HepG2 (cell line): ENCODE results near the gene NLRP5. TPM values are rescaled to one million over a fixed set of nuclear protein-coding genes. Genes with fewer than 3 reads are reported as not detected.
A peak's percentile ranks its signal among the peaks of the same experiment; 100 is the strongest.

ENCODE experiments used
- AKAP8 ChIP-seq: sonication (generic); formaldehyde crosslinking; IDR thresholded peaks from 2 replicates; pipeline ENCODE4 v1.5.1; 2020; ENCODE audit warnings: mild to moderate bottlenecking, missing genetic modification reagents
- CEBPG ChIP-seq: IDR thresholded peaks from 2 replicates; pipeline ENCODE4 v1.6.1; 2016
- DMTF1 ChIP-seq: sonication (generic); formaldehyde crosslinking; IDR thresholded peaks from 2 replicates; pipeline ENCODE4 v1.4.0; 2020; ENCODE audit warnings: mild to moderate bottlenecking, missing genetic modification reagents
- FOXM1 ChIP-seq: sonication (generic); formaldehyde crosslinking; IDR thresholded peaks from 2 replicates; pipeline ENCODE4 v1.5.0; 2020; ENCODE audit warnings: missing genetic modification reagents
- GATAD2A ChIP-seq: IDR thresholded peaks from 2 replicates; pipeline ENCODE4 v1.6.1; 2016
- HIC2 ChIP-seq: sonication (generic); formaldehyde crosslinking; IDR thresholded peaks from 2 replicates; pipeline ENCODE4 v1.9.0; 2022; ENCODE audit warnings: low read depth, missing genetic modification reagents
- KDM2A ChIP-seq: sonication (generic); formaldehyde crosslinking; IDR thresholded peaks from 2 replicates; pipeline ENCODE4 v1.4.0; 2020; ENCODE audit warnings: low read depth, missing genetic modification reagents, borderline replicate concordance
- NPAS2 ChIP-seq: sonication (generic); formaldehyde crosslinking; IDR thresholded peaks from 2 replicates; pipeline ENCODE4 v1.8.0; 2022; ENCODE audit warnings: mild to moderate bottlenecking, missing genetic modification reagents, borderline replicate concordance
- ZBTB14 ChIP-seq: sonication (generic); formaldehyde crosslinking; IDR thresholded peaks from 2 replicates; pipeline ENCODE4 v1.4.0; 2020; ENCODE audit warnings: missing genetic modification reagents
- ZKSCAN1 ChIP-seq: fragments of 150-350 bp; IDR thresholded peaks from 2 replicates; pipeline ENCODE4 v1.6.1; 2014; ENCODE audit warnings: low read length
- ZNF543 ChIP-seq: sonication (generic); formaldehyde crosslinking; IDR thresholded peaks from 2 replicates; pipeline ENCODE4 v1.4.0; 2020; ENCODE audit warnings: mild to moderate bottlenecking, missing genetic modification reagents
- ZNF761 ChIP-seq: sonication (generic); formaldehyde crosslinking; conservative IDR thresholded peaks from 2 replicates; pipeline ENCODE4 v1.4.0; 2020; ENCODE audit warnings: mild to moderate bottlenecking, missing genetic modification reagents
- polyA plus RNA-seq, 8 experiments: library from polyadenylated mRNA; depleted of rRNA in 3 of 8; stranded (reverse) in 7 of 8; unstranded in 1 of 8; fragments of >200 nt; fragmentation: Illumina TruSeq in 4 of 8; extraction: Trizol in 4 of 8; gene quantifications; 2 replicates each; pipeline versions ENCODE4 v1.2.1 to v1.2.3, GENCODE V29; 2011 to 2016; ENCODE audit warnings: low read depth in 4 of 8, missing spikeins in 1 of 8, mixed read lengths in 1 of 8; ENCODE audit not compliant: insufficient read depth in 1 of 8
- total RNA-seq, 5 experiments: library from RNA; depleted of rRNA; stranded (reverse); fragments of >200 nt; fragmentation: Illumina TruSeq; extraction: Trizol; gene quantifications; 2 replicates each; pipeline ENCODE4 v1.2.3, GENCODE V29; 2016; ENCODE audit warnings: low read depth in 1 of 5
- TF ChIP-seq, protein P1 (sequence below): sonication (generic); formaldehyde crosslinking; IDR thresholded peaks from 2 replicates; pipeline ENCODE4 v1.4.0; 2020; ENCODE audit warnings: missing genetic modification reagents
- TF ChIP-seq, protein P2 (sequence below): sonication (generic); formaldehyde crosslinking; IDR thresholded peaks from 2 replicates; pipeline ENCODE4 v1.4.0; 2020; ENCODE audit warnings: mild to moderate bottlenecking, missing genetic modification reagents

NLRP5 gene
- total and polyA plus RNA-seq, 2 of the 13 experiments (the other 11 are each of a cell fraction or from before 2014, with no cell fraction given), result not detected

DNA sequence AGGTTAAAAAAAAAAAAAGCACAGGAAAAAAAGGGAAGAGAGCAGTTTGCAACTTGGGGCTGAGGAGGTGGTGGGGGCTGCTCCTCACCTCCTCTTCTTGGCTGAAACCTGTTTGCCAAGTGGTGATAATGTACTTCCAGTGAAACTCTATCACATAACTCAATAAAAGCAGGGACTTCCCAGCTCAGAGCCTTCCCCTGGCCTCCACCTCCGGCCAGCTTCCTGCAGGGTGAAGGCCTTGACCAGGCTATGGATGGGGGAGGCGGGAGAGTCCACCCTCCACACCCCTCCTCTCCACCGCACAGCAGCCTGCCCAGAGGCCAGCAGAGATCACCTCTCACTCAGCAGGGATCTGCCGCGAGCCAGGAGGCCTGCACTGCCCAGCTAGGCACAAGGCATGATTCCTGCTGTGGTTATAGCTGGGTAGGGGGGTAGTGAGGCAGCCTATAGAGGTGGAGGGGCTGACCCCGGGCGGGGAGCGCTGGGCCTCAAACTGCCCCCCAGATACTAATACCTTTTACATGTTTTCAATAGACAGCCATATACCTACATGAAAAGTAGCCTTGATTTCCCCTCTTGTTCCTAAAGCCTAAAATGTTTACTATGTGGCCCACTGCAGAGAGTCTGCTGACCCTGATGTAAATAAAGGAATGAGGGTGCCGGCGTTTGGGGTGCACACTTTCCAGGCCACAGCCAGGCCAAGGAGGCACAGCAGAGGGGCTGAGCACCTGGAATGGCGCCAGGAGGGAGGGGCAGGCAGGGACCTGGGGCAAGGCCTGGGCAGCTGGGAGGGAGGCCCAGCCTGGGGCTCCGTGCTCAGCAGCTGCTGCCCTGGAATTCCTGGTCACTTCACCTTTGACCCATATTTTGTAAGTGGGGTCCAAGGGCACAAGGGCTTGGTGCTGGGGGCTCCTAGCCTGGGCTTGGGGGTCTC is 124.2 kb downstream of the NLRP5 start (continued):
- TF ChIP-seq, protein P1, sequence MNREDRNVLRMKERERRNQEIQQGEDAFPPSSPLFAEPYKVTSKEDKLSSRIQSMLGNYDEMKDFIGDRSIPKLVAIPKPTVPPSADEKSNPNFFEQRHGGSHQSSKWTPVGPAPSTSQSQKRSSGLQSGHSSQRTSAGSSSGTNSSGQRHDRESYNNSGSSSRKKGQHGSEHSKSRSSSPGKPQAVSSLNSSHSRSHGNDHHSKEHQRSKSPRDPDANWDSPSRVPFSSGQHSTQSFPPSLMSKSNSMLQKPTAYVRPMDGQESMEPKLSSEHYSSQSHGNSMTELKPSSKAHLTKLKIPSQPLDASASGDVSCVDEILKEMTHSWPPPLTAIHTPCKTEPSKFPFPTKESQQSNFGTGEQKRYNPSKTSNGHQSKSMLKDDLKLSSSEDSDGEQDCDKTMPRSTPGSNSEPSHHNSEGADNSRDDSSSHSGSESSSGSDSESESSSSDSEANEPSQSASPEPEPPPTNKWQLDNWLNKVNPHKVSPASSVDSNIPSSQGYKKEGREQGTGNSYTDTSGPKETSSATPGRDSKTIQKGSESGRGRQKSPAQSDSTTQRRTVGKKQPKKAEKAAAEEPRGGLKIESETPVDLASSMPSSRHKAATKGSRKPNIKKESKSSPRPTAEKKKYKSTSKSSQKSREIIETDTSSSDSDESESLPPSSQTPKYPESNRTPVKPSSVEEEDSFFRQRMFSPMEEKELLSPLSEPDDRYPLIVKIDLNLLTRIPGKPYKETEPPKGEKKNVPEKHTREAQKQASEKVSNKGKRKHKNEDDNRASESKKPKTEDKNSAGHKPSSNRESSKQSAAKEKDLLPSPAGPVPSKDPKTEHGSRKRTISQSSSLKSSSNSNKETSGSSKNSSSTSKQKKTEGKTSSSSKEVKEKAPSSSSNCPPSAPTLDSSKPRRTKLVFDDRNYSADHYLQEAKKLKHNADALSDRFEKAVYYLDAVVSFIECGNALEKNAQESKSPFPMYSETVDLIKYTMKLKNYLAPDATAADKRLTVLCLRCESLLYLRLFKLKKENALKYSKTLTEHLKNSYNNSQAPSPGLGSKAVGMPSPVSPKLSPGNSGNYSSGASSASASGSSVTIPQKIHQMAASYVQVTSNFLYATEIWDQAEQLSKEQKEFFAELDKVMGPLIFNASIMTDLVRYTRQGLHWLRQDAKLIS (CRISPR knock-in tag), result no peak
- TF ChIP-seq NPAS2 (CRISPR knock-in tag) (no peak), GATAD2A (CRISPR knock-in tag) (peak; percentile 68), ZKSCAN1 (no peak), HIC2 (CRISPR knock-in tag) (peak; percentile 50; the same call in 1 of the 2 replicates), ZNF761 (CRISPR knock-in tag) (peak; percentile 17; the same call in 1 of the 2 replicates), KDM2A (peak; percentile 41; the same call in 1 of the 2 replicates), DMTF1 (CRISPR knock-in tag) (no peak), ZNF543 (CRISPR knock-in tag) (0 out of 2 replicates have a peak, but pooled peaks have one; percentile 24), ZBTB14 (peak; percentile 33; the same call in 1 of the 2 replicates), AKAP8 (peak; percentile 73; the same call in 1 of the 2 replicates), CEBPG (peak; percentile 23), FOXM1 (CRISPR knock-in tag) (no peak)
- TF ChIP-seq, protein P2, sequence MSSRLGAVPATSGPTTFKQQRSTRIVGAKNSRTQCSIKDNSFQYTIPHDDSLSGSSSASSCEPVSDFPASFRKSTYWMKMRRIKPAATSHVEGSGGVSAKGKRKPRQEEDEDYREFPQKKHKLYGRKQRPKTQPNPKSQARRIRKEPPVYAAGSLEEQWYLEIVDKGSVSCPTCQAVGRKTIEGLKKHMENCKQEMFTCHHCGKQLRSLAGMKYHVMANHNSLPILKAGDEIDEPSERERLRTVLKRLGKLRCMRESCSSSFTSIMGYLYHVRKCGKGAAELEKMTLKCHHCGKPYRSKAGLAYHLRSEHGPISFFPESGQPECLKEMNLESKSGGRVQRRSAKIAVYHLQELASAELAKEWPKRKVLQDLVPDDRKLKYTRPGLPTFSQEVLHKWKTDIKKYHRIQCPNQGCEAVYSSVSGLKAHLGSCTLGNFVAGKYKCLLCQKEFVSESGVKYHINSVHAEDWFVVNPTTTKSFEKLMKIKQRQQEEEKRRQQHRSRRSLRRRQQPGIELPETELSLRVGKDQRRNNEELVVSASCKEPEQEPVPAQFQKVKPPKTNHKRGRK (CRISPR knock-in tag), result no peak
